H1 (cell line): Measurements from ENCODE around the gene USP3. TPM values are rescaled to one million over a fixed set of nuclear protein-coding genes. Genes with fewer than 3 reads are reported as not detected.
A peak's percentile ranks its signal among the peaks of the same experiment; 100 is the strongest.

ENCODE experiments used
- CTCF ChIA-PET: fragments of 300-600 bp; sonication (Branson Sonifier 250); formaldehyde crosslinking; loops from one replicate; lab custom pipeline; 2021; ENCODE audit not compliant: partially characterized antibody; lab: Charles Lee
- POLR2A ChIA-PET: fragments of 300-600 bp; sonication (Branson Sonifier 250); formaldehyde crosslinking; loops from one replicate; lab custom pipeline; 2021; ENCODE audit warnings: inconsistent platforms; ENCODE audit not compliant: partially characterized antibody; lab: Charles Lee
- DNase-seq, 2 experiments: peaks; one replicate each; pipeline versions ENCODE4 v3.0.0 to v3.0.0-alpha.2; 2010 to 2022; ENCODE audit warnings: low spot score in 2 of 2, low read depth in 1 of 2, mixed read lengths in 1 of 2
- FAIRE-seq: peaks from 2 replicates; lab custom pipeline; 2011; peaks lifted over from hg19 to GRCh38; lab: Jason Lieb, UNC
- H2AFZ ChIP-seq: 2 replicates; pipeline ENCODE4 v1.8.1; 2012; ENCODE audit warnings: low read length, inconsistent platforms
- H2AK5ac ChIP-seq: 2 replicates; pipeline ENCODE4 v1.6.1; 2013; ENCODE audit warnings: low read depth, low read length
- H2BK120ac ChIP-seq: replicated peaks from 2 replicates; pipeline ENCODE3; 2013; ENCODE audit warnings: low read depth, low read length, inconsistent platforms
- H2BK12ac ChIP-seq: 2 replicates; pipeline ENCODE4 v1.6.1; 2013; ENCODE audit warnings: low read depth, low read length
- H2BK15ac ChIP-seq: 2 replicates; pipeline ENCODE4 v1.6.1; 2013; ENCODE audit warnings: low read length
- H2BK20ac ChIP-seq: 2 replicates; pipeline ENCODE4 v1.6.1; 2013; ENCODE audit warnings: low read length
- H2BK5ac ChIP-seq: 2 replicates; pipeline ENCODE4 v1.6.1; 2013; ENCODE audit warnings: low read depth, low read length
- H3K14ac ChIP-seq: 2 replicates; pipeline ENCODE4 v1.6.1; 2013; ENCODE audit warnings: inconsistent platforms; ENCODE audit not compliant: insufficient read length
- H3K18ac ChIP-seq: 2 replicates; pipeline ENCODE4 v1.6.1; 2013; ENCODE audit warnings: low read length; ENCODE audit errors: extremely low read depth
- H3K23ac ChIP-seq: 2 replicates; pipeline ENCODE4 v1.6.1; 2013; ENCODE audit warnings: inconsistent platforms; ENCODE audit not compliant: insufficient read length
- H3K23me2 ChIP-seq: 2 replicates; pipeline ENCODE4 v1.6.1; 2013; ENCODE audit warnings: low read depth, low read length
- H3K27ac ChIP-seq: 2 replicates; pipeline ENCODE4 v1.6.1; 2011; ENCODE audit warnings: low read depth, low read length, inconsistent platforms
- H3K27me3 ChIP-seq, 4 experiments: replicated peaks in 1 of 4; 1 replicate in 1 of 4; 2 replicates in 3 of 4; pipeline versions ENCODE4 v1.6.1 to v1.8.1; 2011 to 2013; ENCODE audit warnings: low read length in 3 of 4, mild to moderate bottlenecking in 3 of 4, inconsistent platforms in 2 of 4, mixed read lengths in 2 of 4, moderate library complexity in 1 of 4; ENCODE audit not compliant: control insufficient read depth in 3 of 4, insufficient read depth in 3 of 4; ENCODE audit errors: extremely low read depth in 1 of 4
- H3K36me3 ChIP-seq, 4 experiments: 2 replicates each; pipeline versions ENCODE4 v1.6.1 to v1.8.1; 2011 to 2013; ENCODE audit warnings: mild to moderate bottlenecking in 4 of 4, low read length in 3 of 4, moderate library complexity in 2 of 4, control low read depth in 1 of 4, inconsistent platforms in 1 of 4; ENCODE audit not compliant: insufficient read depth in 4 of 4, control insufficient read depth in 2 of 4
- H3K4ac ChIP-seq: replicated peaks from 2 replicates; pipeline ENCODE3; 2013; ENCODE audit warnings: low read length, low read depth, mixed read lengths, inconsistent platforms; ENCODE audit not compliant: insufficient read length
- H3K4me1 ChIP-seq, 4 experiments: replicated peaks in 1 of 4; 1 replicate in 1 of 4; 2 replicates in 3 of 4; pipeline versions ENCODE4 v1.6.1 to v1.8.1; 2011 to 2013; ENCODE audit warnings: low read length in 3 of 4, inconsistent platforms in 2 of 4, mixed read lengths in 1 of 4; ENCODE audit not compliant: insufficient read depth in 4 of 4, control insufficient read depth in 3 of 4
- H3K4me2 ChIP-seq, 2 experiments: 2 replicates each; pipeline versions ENCODE4 v1.6.1 to v1.8.1; 2011 to 2013; ENCODE audit warnings: low read depth in 2 of 2, low read length in 2 of 2, control low read depth in 1 of 2, inconsistent platforms in 1 of 2, mild to moderate bottlenecking in 1 of 2; ENCODE audit not compliant: insufficient read depth in 1 of 2
- H3K4me3 ChIP-seq, 4 experiments: fragments of 200-600, 300-600 bp in 1 of 4; sonication (generic), shearing (Covaris generic), sonication (Bioruptor Twin) in 1 of 4; 2 replicates each; pipeline versions ENCODE4 v1.5.1 to v1.8.1; 2011 to 2016; ENCODE audit warnings: low read length in 4 of 4, low read depth in 3 of 4, control low read depth in 2 of 4, inconsistent platforms in 2 of 4, mild to moderate bottlenecking in 2 of 4, mixed read lengths in 1 of 4, moderate library complexity in 1 of 4; ENCODE audit not compliant: insufficient read depth in 2 of 4; ENCODE audit errors: extremely low read depth in 1 of 4
- H3K56ac ChIP-seq: replicated peaks from 2 replicates; pipeline ENCODE3; 2013; ENCODE audit warnings: low read depth, mild to moderate bottlenecking, mixed read lengths, low read length, inconsistent platforms; ENCODE audit not compliant: insufficient read length
- H3K79me1 ChIP-seq: 2 replicates; pipeline ENCODE4 v1.6.1; 2013; ENCODE audit warnings: low read depth, low read length, control low read depth
- H3K79me2 ChIP-seq, 2 experiments: 2 replicates each; pipeline versions ENCODE4 v1.6.1 to v1.8.1; 2012 to 2013; ENCODE audit warnings: low read length in 2 of 2, mild to moderate bottlenecking in 2 of 2, inconsistent platforms in 1 of 2; ENCODE audit not compliant: insufficient read depth in 2 of 2, control insufficient read depth in 1 of 2
- H3K9ac ChIP-seq, 4 experiments: replicated peaks in 1 of 4; 1 replicate in 1 of 4; 2 replicates in 3 of 4; pipeline versions ENCODE4 v1.6.1 to v1.8.1; 2011 to 2013; ENCODE audit warnings: low read depth in 3 of 4, low read length in 3 of 4, control low read depth in 2 of 4, mild to moderate bottlenecking in 2 of 4, moderate library complexity in 2 of 4, inconsistent platforms in 1 of 4; ENCODE audit errors: extremely low read depth in 1 of 4
- H3K9me3 ChIP-seq, 2 experiments: 2 replicates each; pipeline versions ENCODE4 v1.6.1 to v1.8.1; 2012 to 2013; ENCODE audit warnings: mild to moderate bottlenecking in 2 of 2, moderate library complexity in 2 of 2, control low read depth in 1 of 2, inconsistent platforms in 1 of 2, low read depth in 1 of 2, low read length in 1 of 2, mixed read lengths in 1 of 2; ENCODE audit not compliant: insufficient read depth in 2 of 2
- H4K20me1 ChIP-seq, 2 experiments: replicated peaks in 1 of 2; 2 replicates each; pipeline versions ENCODE3 to v1.8.1; 2011 to 2013; ENCODE audit warnings: inconsistent platforms in 2 of 2, low read length in 2 of 2, mild to moderate bottlenecking in 1 of 2; ENCODE audit not compliant: insufficient read depth in 2 of 2, control insufficient read depth in 1 of 2
- H4K5ac ChIP-seq: 2 replicates; pipeline ENCODE4 v1.6.1; 2013; ENCODE audit warnings: low read length, low read depth, mixed read lengths, inconsistent platforms; ENCODE audit not compliant: insufficient read length
- H4K8ac ChIP-seq: 2 replicates; pipeline ENCODE4 v1.8.0; 2013; ENCODE audit warnings: mild to moderate bottlenecking, moderate library complexity, low read length, inconsistent platforms; ENCODE audit not compliant: insufficient read depth; ENCODE audit errors: extremely low read depth
- H4K91ac ChIP-seq: replicated peaks from 2 replicates; pipeline ENCODE3; 2013; ENCODE audit warnings: low read length, mixed read lengths, inconsistent platforms; ENCODE audit not compliant: insufficient read length
- GTF2F1 ChIP-seq: IDR thresholded peaks from 2 replicates; pipeline ENCODE4 v1.6.1; 2012; ENCODE audit warnings: low read depth, low read length, improper control_type of control experiment, borderline replicate concordance
- HDAC6 ChIP-seq: IDR thresholded peaks from one replicate; pipeline ENCODE4 v1.7.1; 2012; ENCODE audit warnings: low read depth, mild to moderate bottlenecking, inconsistent platforms, low read length, moderate library complexity
- SRF ChIP-seq: IDR thresholded peaks from 2 replicates; pipeline ENCODE4 v1.6.1; 2011; ENCODE audit warnings: mild to moderate bottlenecking, low read depth, low read length, moderate library complexity
- WGBS, 2 experiments: shearing (Covaris generic) in 1 of 2; methylation state at CpG; one replicate each; pipeline versions ENCODE4 v1.1.6 to v1.1.7; 2013 to 2015; ENCODE audit warnings: low lambda C conversion rate in 2 of 2, mixed read lengths in 2 of 2, inconsistent platforms in 1 of 2, low coverage in 1 of 2, missing lambda C conversion rate in 1 of 2; ENCODE audit not compliant: insufficient replicate concordance in 2 of 2, insufficient coverage in 1 of 2, insufficient read length in 1 of 2; ENCODE audit errors: extremely low coverage in 1 of 2, missing lambda C conversion rate in 1 of 2; 5-methylcytosine and 5-hydroxymethylcytosine counted together
- polyA plus RNA-seq, 7 experiments: library from polyadenylated mRNA; depleted of rRNA in 3 of 7; stranded (reverse) in 5 of 7; unstranded in 2 of 7; fragments of >200 nt in 5 of 7; fragments of 200-250 nt in 2 of 7; gene quantifications; 1 replicate in 5 of 7; 2 replicates in 1 of 7; 4 replicates in 1 of 7; pipeline versions ENCODE4 v1.2.1 to v1.2.3, GENCODE V29; 2011 to 2013; ENCODE audit warnings: missing spikeins in 2 of 7, mixed read lengths in 2 of 7
- total RNA-seq: library from RNA; stranded (reverse); fragmentation: NEBNext Ultra II Directional; extraction: Animal tissue kit (Norgen Biotek cat#: 25700); gene quantifications from 2 replicates; pipeline ENCODE4 v1.2.1, GENCODE V29; 2021

The USP3 gene
- total and polyA plus RNA-seq, 2 of the 8 experiments (the other 6 are each of a cell fraction or from before 2014, with no cell fraction given) = 15.5 to 16.2 TPM

DNA sequence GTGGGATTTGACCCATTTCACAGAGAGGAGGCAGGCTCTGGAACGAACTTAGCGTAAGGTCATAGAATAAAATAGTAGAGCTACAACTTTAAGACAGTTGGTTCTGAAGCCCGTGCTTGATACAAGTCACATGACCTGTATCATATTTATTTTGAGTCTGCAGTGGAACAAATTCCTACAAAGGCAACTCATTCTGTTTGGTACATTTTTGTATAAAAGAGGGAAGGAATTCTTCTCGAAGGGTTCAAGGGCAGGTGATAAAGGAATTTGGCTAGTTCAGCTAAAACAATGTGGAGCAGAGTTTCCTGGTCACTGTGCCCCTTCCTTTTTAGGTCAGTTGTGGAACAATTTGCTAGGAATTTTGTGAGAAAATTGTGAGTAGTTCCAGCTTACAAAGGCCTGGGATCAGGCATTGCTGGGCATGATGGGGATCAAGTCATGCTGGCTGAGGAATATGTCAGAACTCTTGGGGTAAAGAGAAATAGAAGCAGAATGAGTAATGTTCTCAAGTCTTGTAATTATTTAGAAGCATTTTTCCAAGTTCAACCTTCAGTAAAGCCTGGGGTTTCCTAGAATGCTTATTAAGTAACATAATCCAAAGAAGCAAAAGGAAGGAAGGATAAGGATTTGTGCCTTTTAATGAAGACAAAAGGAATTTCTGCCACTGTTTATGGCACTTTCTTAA is 19.1 kb downstream of the USP3 start:
- no peak overlapping the region for H4K5ac ChIP-seq
- H2BK5ac ChIP-seq = no peak overlapping the region
- H2BK12ac ChIP-seq = no peak overlapping the region
- no peak overlapping the region for H3K4ac ChIP-seq
- ChIA-PET CTCF (interaction anchor here (0.8 to 4.6 kb wide), 4 partner anchors 9 to 57 kb away, joined by 3 to 39 read pairs (median 4); no protein-coding TSS in a partner anchor), POLR2A (interaction anchor here (1.0 kb wide), 1 partner anchor 19 kb away, joined by 3 read pairs; the partner anchor contains the start of gene USP3)
- H3K79me1 ChIP-seq = no peaks in the 10 kb centered on the region
- H4K8ac ChIP-seq = no peak overlapping the region
- H2BK20ac ChIP-seq = no peak overlapping the region
- no peaks in the 10 kb centered on the region for H3K9me3 ChIP-seq
- no peak overlapping the region for H3K27ac ChIP-seq
- DNase-seq (no peak), FAIRE-seq (peak; percentile 7)
- no peak overlapping the region for H2AK5ac ChIP-seq
- TF ChIP-seq GTF2F1 (no peak), HDAC6 (no peak), SRF (no peak)
- no peak overlapping the region for H2AFZ ChIP-seq
- no peak overlapping the region for H3K4me2 ChIP-seq
- no peaks in the 10 kb centered on the region for H3K4me1 ChIP-seq
- H3K18ac ChIP-seq = no peak overlapping the region
- H3K9ac ChIP-seq = no peak overlapping the region
- H3K14ac ChIP-seq = no peak overlapping the region
- H3K56ac ChIP-seq = no peak overlapping the region
- H4K91ac ChIP-seq = no peak overlapping the region
- H3K23me2 ChIP-seq = no peaks in the 10 kb centered on the region
- 90% methylated on average over 4 of the region's 4 CpGs; no CpG with 5 or more reads in 1 of the 2 experiments for WGBS, 2 experiments
- no peak overlapping the region for H3K4me3 ChIP-seq
- H3K79me2 ChIP-seq = peaks cover 0 to 35% of the 10 kb centered on the region in 2 experiments; a peak in 2 of 4 replicates
- peaks cover 0 to 2% (median 0%) of the 10 kb centered on the region in 4 experiments; a peak in 2 of 7 replicates for H3K27me3 ChIP-seq
- no peak overlapping the region for H2BK15ac ChIP-seq
- H2BK120ac ChIP-seq = no peak overlapping the region
- H3K36me3 ChIP-seq = no peaks in the 10 kb centered on the region
- H4K20me1 ChIP-seq = peaks cover 0 to 7% of the 10 kb centered on the region in 2 experiments
- no peak overlapping the region for H3K23ac ChIP-seq
